Measurements from ENCODE around the gene BCKDK. TPM values are rescaled to one million over a fixed set of nuclear protein-coding genes. Genes with fewer than 3 reads are reported as not detected.

BCKDK gene
- total RNA-seq, 1 experiment from 2014 or later: 57.0 TPM

- no peak overlapping the region for H2BK120ac ChIP-seq (ENCODE audit: low read depth, low read length, poor library complexity, severe bottlenecking)
- WGBS (ENCODE audit: extremely low coverage, insufficient read length, low lambda C conversion rate): no CpG with 5 or more reads among the region's 9 CpGs
- peak overlapping the region; percentile 59 to 95 (median 70) for H3K27ac Mint-ChIP-seq
- 0 out of 2 replicates have a peak, but pooled peaks cover 2% of the 10 kb centered on the region for H3K4me1 ChIP-seq (ENCODE audit: insufficient read depth, low read length)
- H4K8ac ChIP-seq (replicated peaks; ENCODE audit: insufficient read length, low read depth, low read length): no peak overlapping the region
- H3K79me1 ChIP-seq (ENCODE audit: insufficient read depth, low read depth, low read length, poor library complexity, severe bottlenecking): peaks cover 5% of the 10 kb centered on the region
- no peak overlapping the region for H2BK5ac ChIP-seq (ENCODE audit: insufficient read length, low read length)
- H3K18ac ChIP-seq (ENCODE audit: insufficient read length, low read depth, low read length): no peak overlapping the region
- H3T11ph ChIP-seq (ENCODE audit: low read length): no peak overlapping the region
- H2BK15ac ChIP-seq (ENCODE audit: low read depth, low read length): no peak overlapping the region
- no peak overlapping the region for H4K5ac ChIP-seq (ENCODE audit: insufficient read length, low read depth, low read length)
- H3K4ac ChIP-seq (ENCODE audit: low read depth, low read length): no peak overlapping the region
- no peak overlapping the region for H4K91ac ChIP-seq (ENCODE audit: insufficient read length, low read depth, low read length)
- no peak overlapping the region for H3K23ac ChIP-seq (ENCODE audit: insufficient read length, low read depth, low read length)
- H2BK20ac ChIP-seq (ENCODE audit: low read depth, low read length, poor library complexity, severe bottlenecking): no peak overlapping the region
- H3K36me3 Mint-ChIP-seq (ENCODE audit: insufficient read depth in 1 of 3, low read depth in 3 of 3): peaks cover 28 to 43% (median 36%) of the 10 kb centered on the region in 3 experiments
- H3K79me2 ChIP-seq (ENCODE audit: insufficient read depth, low read length): peaks cover 5% of the 10 kb centered on the region; the same call in 1 of the 2 replicates
- no peak for DNase-seq
- no peak overlapping the region for H2AK5ac ChIP-seq (ENCODE audit: insufficient read length, low read length)
- no peaks in the 10 kb centered on the region for H3K27me3 Mint-ChIP-seq (ENCODE audit: low read depth)
- H3K27me3 ChIP-seq (ENCODE audit: insufficient read depth, low read length): no peaks in the 10 kb centered on the region
- no peak overlapping the region for H2BK12ac ChIP-seq (ENCODE audit: insufficient read length, low read depth, low read length)
- H3K14ac ChIP-seq (ENCODE audit: insufficient read depth, low read length): no peak overlapping the region
- no peaks in the 10 kb centered on the region for H3K9me3 ChIP-seq (ENCODE audit: control insufficient read depth, low read depth, low read length)
- peaks cover 10 to 11% of the 10 kb centered on the region in 2 experiments for H3K4me1 Mint-ChIP-seq
- H3K4me2 ChIP-seq (ENCODE audit: insufficient read depth, insufficient read length, low read length): peak overlapping the region; percentile 96
- peak overlapping the region; percentile 63 for H3K9ac ChIP-seq (ENCODE audit: extremely low read depth, insufficient read length, low read length)
- H3K9me3 Mint-ChIP-seq: no peaks in the 10 kb centered on the region; a peak in 1 of 5 replicates
- H3K56ac ChIP-seq (ENCODE audit: insufficient read length, low read depth, low read length): no peak overlapping the region
- no peak for TF ChIP-seq CTCF (conservative IDR thresholded peaks at IDR 0.05)
- no peaks in the 10 kb centered on the region for H3K23me2 ChIP-seq (ENCODE audit: insufficient read length, low read depth, low read length, poor library complexity, severe bottlenecking)
- no peak overlapping the region for H3K27ac ChIP-seq (ENCODE audit: insufficient read length, low read depth, low read length)
- no peaks in the 10 kb centered on the region for H4K20me1 ChIP-seq (ENCODE audit: control insufficient read depth, insufficient read depth, insufficient read length)
- H3K4me3 Mint-ChIP-seq: peak overlapping the region; percentile 89 to 90
- no peak overlapping the region for H2AFZ ChIP-seq (ENCODE audit: low read length)
These were observed 10.3 kb downstream of the BCKDK start for GRCh38 chr16:31118223-31119155.

All from H9 (cell line).